HCT116 (cell line): ENCODE measurements around the gene WDR62. TPM values are rescaled to one million over a fixed set of nuclear protein-coding genes. Genes with fewer than 3 reads are reported as not detected.
A peak's percentile ranks its signal among the peaks of the same experiment; 100 is the strongest.

ENCODE experiments used
- ATAC-seq: fragments of 200-7000 bp; cut with Tn5 transposase; 2 replicates; pipeline ENCODE4 v1.9.1; 2020; ENCODE audit warnings: mild to moderate bottlenecking, moderate library complexity
- BruUV-seq: library from RNA; stranded (reverse); fragments of 400-500 nt; replicated peaks from 2 replicates; lab custom pipeline; 2021; lab: Mats Ljungman, UMichigan
- CTCF ChIA-PET: fragments of 300-600 bp; sonication (Branson Sonifier 250); formaldehyde crosslinking; loops from one replicate; lab custom pipeline; 2021; ENCODE audit warnings: antibody characterized with exemption; lab: Charles Lee
- POLR2A ChIA-PET: fragments of 300-600, 350-600 bp; sonication (Branson Sonifier 250); formaldehyde crosslinking; loops from one replicate; lab custom pipeline; 2021; ENCODE audit warnings: antibody characterized with exemption; lab: Charles Lee
- RAD21 ChIA-PET, 2 experiments: fragments of 300-600 bp; sonication (Branson Sonifier 250); formaldehyde crosslinking; loops; one replicate each; lab custom pipeline; 2023; ENCODE audit warnings: low total read pairs in 2 of 2; ENCODE audit not compliant: uncharacterized antibody in 2 of 2, unreplicated experiment in 2 of 2, low non-redundant PET in 1 of 2; lab: Charles Lee
- DNase-seq: peaks from one replicate; pipeline ENCODE4 v3.0.0-alpha.2; 2010; ENCODE audit warnings: low read depth, low spot score
- H2AFZ ChIP-seq: fragments of 200-600 bp; shearing (Covaris generic), sonication (generic); 2 replicates; pipeline ENCODE4 v1.6.1; 2017; ENCODE audit warnings: low read depth, mixed run types, mixed read lengths, antibody characterized with exemption, low read length; ENCODE audit not compliant: poor library complexity, severe bottlenecking
- H3K27ac ChIP-seq: 2 replicates; pipeline ENCODE4 v1.5.1; 2012; ENCODE audit warnings: low read depth, low read length
- H3K27me3 ChIP-seq: fragments of 200-600 bp; sonication (generic); 2 replicates; pipeline ENCODE4 v1.6.1; 2016; ENCODE audit warnings: mixed run types, low read length, mixed read lengths; ENCODE audit not compliant: insufficient read depth
- H3K36me3 ChIP-seq, 2 experiments: fragments of 200-500 bp in 1 of 2; fragments of 200-600 bp in 1 of 2; sonication (Bioruptor generic) in 1 of 2; sonication (generic) in 1 of 2; 2 replicates each; pipeline versions ENCODE4 v1.5.1 to v1.6.1; 2014 to 2016; ENCODE audit warnings: low read length in 2 of 2, inconsistent platforms in 1 of 2, mixed read lengths in 1 of 2, mixed run types in 1 of 2; ENCODE audit not compliant: insufficient read depth in 2 of 2, control insufficient read depth in 1 of 2
- H3K4me1 ChIP-seq, 2 experiments: fragments of 200-600 bp in 1 of 2; sonication (generic) in 1 of 2; 2 replicates each; pipeline versions ENCODE4 v1.5.1 to v1.6.1; 2012 to 2017; ENCODE audit warnings: low read length in 2 of 2, inconsistent platforms in 1 of 2, mild to moderate bottlenecking in 1 of 2, mixed read lengths in 1 of 2, mixed run types in 1 of 2, moderate library complexity in 1 of 2; ENCODE audit not compliant: insufficient read depth in 2 of 2, control insufficient read depth in 1 of 2
- H3K4me2 ChIP-seq: fragments of 200-600 bp; sonication (generic); 2 replicates; pipeline ENCODE4 v1.6.1; 2017; ENCODE audit warnings: mixed run types, low read length, mixed read lengths
- H3K4me3 ChIP-seq, 2 experiments: fragments of 200-600 bp in 1 of 2; sonication (generic) in 1 of 2; replicated peaks in 1 of 2; 2 replicates each; pipeline ENCODE4 v1.5.1; 2011 to 2016; ENCODE audit warnings: low read length in 2 of 2, control low read depth in 1 of 2, low read depth in 1 of 2, mild to moderate bottlenecking in 1 of 2, mixed read lengths in 1 of 2, mixed run types in 1 of 2
- H3K79me2 ChIP-seq: fragments of 200-600 bp; sonication (generic); 2 replicates; pipeline ENCODE4 v1.6.1; 2017; ENCODE audit warnings: mild to moderate bottlenecking, mixed run types, low read length, moderate library complexity, mixed read lengths; ENCODE audit not compliant: insufficient read depth
- H3K9ac ChIP-seq: fragments of 200-600 bp; sonication (generic); 2 replicates; pipeline ENCODE4 v1.6.1; 2016; ENCODE audit warnings: low read length, mixed read lengths
- H3K9me2 ChIP-seq: fragments of 200-600 bp; sonication (generic), shearing (Covaris generic); 2 replicates; pipeline ENCODE4 v1.6.1; 2017; ENCODE audit warnings: mixed run types, mild to moderate bottlenecking, moderate library complexity; ENCODE audit not compliant: insufficient read depth
- H3K9me3 ChIP-seq, 2 experiments: fragments of 200-500 bp in 1 of 2; fragments of 200-600 bp in 1 of 2; sonication (Bioruptor generic) in 1 of 2; sonication (generic) in 1 of 2; 2 replicates each; pipeline ENCODE4 v1.6.1; 2014 to 2017; ENCODE audit warnings: low read length in 2 of 2, mixed read lengths in 2 of 2, inconsistent platforms in 1 of 2, low read depth in 1 of 2, mild to moderate bottlenecking in 1 of 2, mixed run types in 1 of 2, moderate library complexity in 1 of 2; ENCODE audit not compliant: control insufficient read depth in 1 of 2, insufficient read depth in 1 of 2
- H4K20me1 ChIP-seq: fragments of 200-600 bp; sonication (generic), shearing (Covaris generic); 2 replicates; pipeline ENCODE4 v1.6.1; 2017; ENCODE audit warnings: mixed run types, mild to moderate bottlenecking, moderate library complexity; ENCODE audit not compliant: insufficient read depth
- CBX3 ChIP-seq: IDR thresholded peaks from 2 replicates; pipeline ENCODE4 v1.6.1; 2012; ENCODE audit warnings: low read depth
- CEBPB ChIP-seq: IDR thresholded peaks from 2 replicates; pipeline ENCODE4 v1.6.1; 2012; ENCODE audit warnings: low read depth
- EZH2 ChIP-seq: fragments of 200-600 bp; sonication (generic); IDR thresholded peaks from 2 replicates; pipeline ENCODE4 v1.6.1; 2017; ENCODE audit warnings: antibody characterized with exemption, mixed run types
- EZH2phosphoT487 ChIP-seq: fragments of 200-600 bp; IDR thresholded peaks from 2 replicates; pipeline ENCODE4 v1.6.1; 2018; ENCODE audit warnings: antibody characterized with exemption, borderline replicate concordance
- JUND ChIP-seq: IDR thresholded peaks from 2 replicates; pipeline ENCODE4 v1.6.1; 2012
- MAX ChIP-seq: IDR thresholded peaks from 2 replicates; pipeline ENCODE4 v1.6.1; 2012
- RAD21 ChIP-seq: IDR thresholded peaks from 2 replicates; pipeline ENCODE4 v1.6.1; 2012; ENCODE audit warnings: low read depth, mild to moderate bottlenecking
- REST ChIP-seq: IDR thresholded peaks from 2 replicates; pipeline ENCODE4 v1.6.1; 2012; ENCODE audit warnings: low read depth
- SP1 ChIP-seq: IDR thresholded peaks from 2 replicates; pipeline ENCODE4 v1.6.1; 2012; ENCODE audit warnings: low read depth
- TCF7L2 ChIP-seq: IDR thresholded peaks from 2 replicates; pipeline ENCODE4 v1.7.0; 2011; ENCODE audit warnings: borderline replicate concordance, inconsistent platforms; ENCODE audit not compliant: insufficient read depth, insufficient read length; ENCODE audit errors: extremely low read depth
- ZBTB33 ChIP-seq: IDR thresholded peaks from 2 replicates; pipeline ENCODE4 v1.6.1; 2011; ENCODE audit warnings: mild to moderate bottlenecking, low read length, moderate library complexity; ENCODE audit not compliant: insufficient replicate concordance; ENCODE audit errors: extremely low read depth
- ZFX ChIP-seq: fragments of 450-650 bp; IDR thresholded peaks from 2 replicates; pipeline ENCODE4 v1.6.1; 2017
- intact Hi-C: fragments of 100-400 bp; cut with micrococcal nuclease; formaldehyde crosslinking; loops from 2 replicates; pipeline ENCODE4 v1.10.0; 2022
- total RNA-seq: library from RNA; stranded (reverse); gene quantifications from one replicate; pipeline ENCODE4 v1.2.1, GENCODE V29; 2021; ENCODE audit not compliant: unreplicated experiment

The WDR62 gene
- total RNA-seq, 1 experiment from 2014 or later: 17.0 TPM

GRCh38 chr19:36103842-36104552, 49.3 kb downstream of the WDR62 start:
- DNase-seq (no peak), ATAC-seq (peak; percentile 61)
- H3K9ac ChIP-seq: no peak overlapping the region
- no peaks in the 10 kb centered on the region for H3K9me3 ChIP-seq
- RAD21 ChIA-PET: no interaction called here
- BruUV-seq: no TSS peak
- CTCF ChIA-PET: no interaction called here
- H3K4me2 ChIP-seq: peak overlapping the region; percentile 32; the same call in 1 of the 2 replicates
- H4K20me1 ChIP-seq: no peaks in the 10 kb centered on the region
- POLR2A ChIA-PET: no interaction called here
- no peak overlapping the region for H3K4me3 ChIP-seq
- H3K27me3 ChIP-seq: no peaks in the 10 kb centered on the region
- H3K9me2 ChIP-seq: no peaks in the 10 kb centered on the region
- H2AFZ ChIP-seq: no peak overlapping the region
- peaks cover 10 to 28% of the 10 kb centered on the region in 2 experiments; a peak in 3 of 4 replicates for H3K36me3 ChIP-seq
- peaks cover 0 to 21% of the 10 kb centered on the region in 2 experiments; a peak in 2 of 4 replicates for H3K4me1 ChIP-seq
- TF ChIP-seq CBX3: no peak
- TF ChIP-seq EZH2phosphoT487: no peak
- no peak for TF ChIP-seq SP1
- TF ChIP-seq ZBTB33: no peak
- TF ChIP-seq CEBPB: no peak
- no peak for TF ChIP-seq TCF7L2
- no peak for TF ChIP-seq JUND
- no peak for TF ChIP-seq REST
- TF ChIP-seq MAX: no peak
- TF ChIP-seq RAD21: no peak
- no peak for TF ChIP-seq EZH2
- TF ChIP-seq ZFX: no peak
- no peaks in the 10 kb centered on the region for H3K79me2 ChIP-seq
- intact Hi-C loops: no loop called here
- no peak overlapping the region for H3K27ac ChIP-seq
